ENCODE results near the gene KRTAP5-6. TPM values are rescaled to one million over a fixed set of nuclear protein-coding genes. Genes with fewer than 3 reads are reported as not detected.
A peak's percentile ranks its signal among the peaks of the same experiment; 100 is the strongest.

KRTAP5-6 gene, protein sequence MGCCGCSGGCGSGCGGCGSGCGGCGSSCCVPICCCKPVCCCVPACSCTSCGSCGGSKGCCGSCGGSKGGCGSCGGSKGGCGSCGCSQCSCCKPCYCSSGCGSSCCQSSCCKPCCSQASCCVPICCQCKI
- total RNA-seq (2021; ENCODE audit: unreplicated experiment) (not detected), Bru-seq, nascent RNA (percentile 22 among the genes with signal in this experiment), BruChase-seq, experiment 1, labeled RNA remaining after a 6-hour chase (not detected), BruChase-seq, experiment 2, labeled RNA remaining after a 2-hour chase (percentile 23 among the genes with signal in this experiment)
- not detected in 2 replicates for polyA plus RNA-seq (2012)
- long read RNA-seq: 0 reads

DNA sequence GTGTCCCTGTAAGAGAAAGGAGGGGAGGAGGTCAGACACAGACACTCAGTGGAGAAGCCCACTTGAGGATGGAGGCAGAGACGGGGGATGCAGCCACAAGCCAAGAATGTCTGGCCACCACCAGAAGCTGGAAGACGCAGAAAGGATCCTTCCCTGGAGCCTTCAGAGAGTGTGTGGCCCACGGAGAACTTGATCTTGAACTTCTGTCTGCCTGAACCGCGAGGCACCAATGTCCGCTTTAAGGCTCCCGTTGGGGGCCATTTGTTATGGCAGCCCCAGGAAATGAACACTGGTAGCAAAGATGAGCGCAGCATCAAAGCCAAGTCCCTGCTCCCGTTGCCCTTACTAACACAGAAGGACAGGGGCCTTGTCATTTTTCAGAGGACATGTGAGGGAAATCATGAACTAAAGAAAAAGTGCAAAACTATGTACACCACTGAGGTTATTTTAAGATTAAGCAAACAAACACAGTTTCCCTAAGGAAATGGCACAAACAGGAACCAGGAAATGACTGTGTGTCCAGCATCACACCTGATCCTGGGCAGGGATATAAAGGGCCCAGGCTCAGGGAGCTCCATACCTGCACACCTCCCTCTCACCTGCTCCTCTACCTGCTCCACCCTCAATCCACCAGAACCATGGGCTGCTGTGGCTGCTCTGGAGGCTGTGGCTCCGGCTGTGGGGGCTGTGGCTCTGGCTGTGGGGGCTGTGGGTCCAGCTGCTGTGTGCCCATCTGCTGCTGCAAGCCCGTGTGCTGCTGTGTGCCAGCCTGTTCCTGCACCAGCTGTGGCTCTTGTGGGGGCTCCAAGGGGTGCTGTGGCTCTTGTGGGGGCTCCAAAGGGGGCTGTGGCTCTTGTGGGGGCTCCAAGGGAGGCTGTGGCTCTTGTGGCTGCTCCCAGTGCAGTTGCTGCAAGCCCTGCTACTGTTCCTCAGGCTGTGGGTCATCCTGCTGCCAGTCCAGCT is at the start of gene KRTAP5-6:
TSS of gene KRTAP5-6 (plus strand) at position 588 of the 963 bp plus-strand sequence. CDS start at position 639, 51 bp downstream.
- H3K27me3 ChIP-seq (ENCODE audit: insufficient read depth, low read length): no peaks in the 10 kb centered on the region
- BruUV-seq (replicated peaks): no TSS peak

DNA sequence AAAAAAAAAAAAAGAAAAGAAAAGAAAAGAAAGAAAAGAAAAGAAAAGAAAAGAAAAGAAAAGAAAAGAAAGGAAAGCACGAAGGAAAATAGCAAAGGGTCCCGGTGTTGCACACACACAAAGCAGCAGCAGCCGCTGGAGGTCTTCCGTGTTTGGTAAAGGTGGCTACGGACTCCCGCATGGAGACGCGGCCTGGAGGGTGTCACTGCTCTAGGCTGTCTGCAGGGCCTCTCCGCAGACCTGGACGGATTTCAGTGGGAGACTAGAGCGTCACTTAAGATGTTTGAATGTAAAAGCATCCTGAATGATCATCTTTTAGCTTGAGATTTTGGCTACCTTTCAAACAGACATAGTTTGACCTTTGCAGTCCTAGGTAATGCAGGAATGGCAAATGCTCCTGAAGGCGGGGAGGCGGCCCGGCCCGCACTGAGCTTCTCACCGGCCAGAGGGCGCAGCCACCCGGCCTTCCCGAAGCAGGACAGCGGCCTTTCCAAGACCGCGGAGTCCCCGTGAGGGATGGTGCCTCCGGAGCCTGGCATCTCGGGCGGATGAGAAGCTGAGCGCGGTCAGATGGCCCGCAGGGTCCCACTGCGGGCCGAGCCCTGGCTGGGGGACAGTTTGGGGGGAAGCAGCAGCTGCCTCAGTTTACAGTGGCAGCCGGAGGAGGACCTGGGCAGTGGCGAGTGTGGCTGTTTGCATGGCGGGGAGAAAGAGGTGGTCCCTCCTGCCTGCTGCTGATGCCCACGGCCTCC is 48.9 kb upstream of the KRTAP5-6 start:
- Histone ChIP-seq H3K9ac (ENCODE audit: low read length) (no peak overlapping the region), H3K4me1 (ENCODE audit: control insufficient read depth in 1 of 2, insufficient read depth in 2 of 2, low read length in 2 of 2) (peaks cover 0 to 7% of the 10 kb centered on the region in 2 experiments; a peak in 3 of 4 replicates), H3K36me3 (ENCODE audit: control insufficient read depth in 1 of 2, insufficient read depth in 2 of 2, low read length in 2 of 2) (no peaks in the 10 kb centered on the region), H3K4me3 (replicated peaks in 1 of 2; ENCODE audit: low read depth in 1 of 2, low read length in 2 of 2) (no peak overlapping the region), H3K27ac (ENCODE audit: low read depth, low read length) (no peak overlapping the region), H4K20me1 (ENCODE audit: insufficient read depth) (no peaks in the 10 kb centered on the region), H2AFZ (ENCODE audit: low read depth, low read length, poor library complexity, severe bottlenecking) (no peak overlapping the region), H3K9me2 (ENCODE audit: insufficient read depth) (no peaks in the 10 kb centered on the region), H3K79me2 (ENCODE audit: insufficient read depth, low read length) (no peaks in the 10 kb centered on the region), H3K9me3 (ENCODE audit: control insufficient read depth in 1 of 2, insufficient read depth in 1 of 2, low read depth in 1 of 2, low read length in 2 of 2) (no peaks in the 10 kb centered on the region), H3K27me3 (ENCODE audit: insufficient read depth, low read length) (no peaks in the 10 kb centered on the region), H3K4me2 (ENCODE audit: low read length) (no peak overlapping the region)
- no TSS peak for BruUV-seq (replicated peaks)
- ChIA-PET POLR2A (no interaction called here), CTCF (interaction anchor here (1.0 kb wide), 1 partner anchor 101 kb away, joined by 3 read pairs; no protein-coding TSS in a partner anchor), RAD21 (ENCODE audit: low non-redundant PET in 1 of 2, low total read pairs in 2 of 2, uncharacterized antibody in 2 of 2, unreplicated experiment in 2 of 2) (no interaction called here)
- DNase-seq (ENCODE audit: low read depth, low spot score) (no peak), ATAC-seq (no peak)
- intact Hi-C loops (cut with micrococcal nuclease): no loop called here
- TF ChIP-seq ZFX (IDR thresholded peaks at IDR 0.05) (no peak), RAD21 (IDR thresholded peaks at IDR 0.05; ENCODE audit: low read depth) (no peak), FOSL1 (IDR thresholded peaks at IDR 0.05; ENCODE audit: low read depth) (no peak), POLR2AphosphoS5 (IDR thresholded peaks at IDR 0.05; ENCODE audit: low read depth, low read length) (no peak), JUND (IDR thresholded peaks at IDR 0.05) (no peak), TCF7L2 (IDR thresholded peaks at IDR 0.05; ENCODE audit: borderline replicate concordance, extremely low read depth, insufficient read depth, insufficient read length) (no peak), CEBPB (IDR thresholded peaks at IDR 0.05; ENCODE audit: low read depth) (no peak), EZH2phosphoT487 (IDR thresholded peaks at IDR 0.05; ENCODE audit: borderline replicate concordance) (no peak), CBX3 (IDR thresholded peaks at IDR 0.05; ENCODE audit: low read depth) (no peak), SIN3A (IDR thresholded peaks at IDR 0.05; ENCODE audit: low read depth) (no peak)
- TF ChIP-seq, protein P1, sequence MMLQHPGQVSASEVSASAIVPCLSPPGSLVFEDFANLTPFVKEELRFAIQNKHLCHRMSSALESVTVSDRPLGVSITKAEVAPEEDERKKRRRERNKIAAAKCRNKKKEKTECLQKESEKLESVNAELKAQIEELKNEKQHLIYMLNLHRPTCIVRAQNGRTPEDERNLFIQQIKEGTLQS (IDR thresholded peaks at IDR 0.05): no peak
- TF ChIP-seq, protein P2, sequence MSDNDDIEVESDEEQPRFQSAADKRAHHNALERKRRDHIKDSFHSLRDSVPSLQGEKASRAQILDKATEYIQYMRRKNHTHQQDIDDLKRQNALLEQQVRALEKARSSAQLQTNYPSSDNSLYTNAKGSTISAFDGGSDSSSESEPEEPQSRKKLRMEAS (IDR thresholded peaks at IDR 0.05): no peak

More for the DNA sequence above, at the start of gene KRTAP5-6:
- H3K4me2 ChIP-seq (ENCODE audit: low read length): no peak within 1 kb of the TSS
- ATAC-seq: no peak
- H3K4me3 ChIP-seq (replicated peaks in 1 of 2; ENCODE audit: low read depth in 1 of 2, low read length in 2 of 2): no peak within 1 kb of the TSS
- no peak for DNase-seq (ENCODE audit: low read depth, low spot score)
- ChIA-PET RAD21 (ENCODE audit: low non-redundant PET in 1 of 2, low total read pairs in 2 of 2, uncharacterized antibody in 2 of 2, unreplicated experiment in 2 of 2) (interaction anchor here in 1 of 2 experiments (0.5 kb wide), 1 partner anchor 136 kb away, joined by 4 read pairs; no protein-coding TSS in a partner anchor), POLR2A (no interaction called here), CTCF (interaction anchor here (0.8 to 1.0 kb wide), 2 partner anchors 138 to 455 kb away, joined by 3 to 4 read pairs; partner anchors contain the start of gene SYT8)
- no peak within 1 kb of the TSS for H3K9ac ChIP-seq (ENCODE audit: low read length)
- no peaks in the 10 kb centered on the region for H3K9me2 ChIP-seq (ENCODE audit: insufficient read depth)
- TF ChIP-seq RAD21 (IDR thresholded peaks at IDR 0.05; ENCODE audit: low read depth) (no peak), SIN3A (IDR thresholded peaks at IDR 0.05; ENCODE audit: low read depth) (no peak)
- TF ChIP-seq, protein P1 (IDR thresholded peaks at IDR 0.05): no peak
- no peak within 1 kb of the TSS for H2AFZ ChIP-seq (ENCODE audit: low read depth, low read length, poor library complexity, severe bottlenecking)
- H3K36me3 ChIP-seq (ENCODE audit: control insufficient read depth in 1 of 2, insufficient read depth in 2 of 2, low read length in 2 of 2): no peaks in the 10 kb centered on the region
- no peaks in the 10 kb centered on the region for H3K79me2 ChIP-seq (ENCODE audit: insufficient read depth, low read length)
- no peaks in the 10 kb centered on the region for H4K20me1 ChIP-seq (ENCODE audit: insufficient read depth)
- H3K27ac ChIP-seq (ENCODE audit: low read depth, low read length): no peak within 1 kb of the TSS
- intact Hi-C loops (cut with micrococcal nuclease): no loop called here
- no peaks in the 10 kb centered on the region for H3K9me3 ChIP-seq (ENCODE audit: control insufficient read depth in 1 of 2, insufficient read depth in 1 of 2, low read depth in 1 of 2, low read length in 2 of 2)
- H3K4me1 ChIP-seq (ENCODE audit: control insufficient read depth in 1 of 2, insufficient read depth in 2 of 2, low read length in 2 of 2): peaks cover 0 to 12% of the 10 kb centered on the region in 2 experiments; a peak in 2 of 4 replicates
